HG02884 (cell line): ENCODE measurements around the gene RAB31.
"Not testable (repeated sequence)": the region's sequence is repeated elsewhere in the genome, so short reads cannot be mapped to it uniquely, and the experiment has no call there.

Source experiments
- ATAC-seq: cut with Tn5 transposase; IDR thresholded peaks from one replicate; pipeline ENCODE4 v1.9.1; 2021; ENCODE audit warnings: mild to moderate bottlenecking, moderate library complexity; ENCODE audit not compliant: unreplicated experiment

The RAB31 gene

DNA sequence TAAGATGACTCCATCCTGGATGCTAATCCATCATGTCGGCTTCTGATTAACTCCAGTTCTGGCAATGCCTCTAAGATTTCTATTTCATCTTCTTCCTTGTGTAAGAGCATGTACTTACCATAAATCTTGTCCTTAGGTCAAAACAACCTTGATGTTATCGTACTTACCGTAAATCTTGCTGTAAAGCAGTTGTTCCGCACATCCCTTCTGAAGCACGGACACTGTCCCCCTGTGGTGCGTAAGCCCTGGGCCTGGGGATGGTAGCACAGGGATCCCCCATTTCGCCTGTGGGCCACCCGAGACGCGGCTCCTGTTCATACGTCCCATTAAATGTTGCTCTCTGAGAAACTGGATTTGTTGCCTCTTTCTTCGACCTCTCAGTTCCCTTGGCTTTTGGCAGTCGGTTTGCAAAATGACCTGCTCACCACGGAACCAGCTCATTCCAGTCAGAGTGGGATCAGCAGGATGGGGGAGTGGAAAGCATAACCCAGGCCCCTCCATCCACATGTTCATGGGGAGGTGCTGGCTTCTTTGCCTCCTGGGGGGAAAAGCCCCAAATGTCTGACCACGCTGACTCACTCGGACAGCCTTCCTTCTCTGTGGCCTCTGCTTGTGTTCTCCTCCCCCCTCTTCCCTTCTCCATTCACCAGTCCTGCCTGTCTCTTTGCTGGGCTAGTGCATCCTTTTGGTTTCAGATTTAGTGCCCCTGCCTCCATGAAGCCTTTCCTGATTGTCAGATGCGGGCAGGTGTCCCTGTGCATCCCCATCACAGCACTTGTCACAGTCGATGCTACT, 49.9 kb downstream of the RAB31 start:
- no peak for ATAC-seq

DNA sequence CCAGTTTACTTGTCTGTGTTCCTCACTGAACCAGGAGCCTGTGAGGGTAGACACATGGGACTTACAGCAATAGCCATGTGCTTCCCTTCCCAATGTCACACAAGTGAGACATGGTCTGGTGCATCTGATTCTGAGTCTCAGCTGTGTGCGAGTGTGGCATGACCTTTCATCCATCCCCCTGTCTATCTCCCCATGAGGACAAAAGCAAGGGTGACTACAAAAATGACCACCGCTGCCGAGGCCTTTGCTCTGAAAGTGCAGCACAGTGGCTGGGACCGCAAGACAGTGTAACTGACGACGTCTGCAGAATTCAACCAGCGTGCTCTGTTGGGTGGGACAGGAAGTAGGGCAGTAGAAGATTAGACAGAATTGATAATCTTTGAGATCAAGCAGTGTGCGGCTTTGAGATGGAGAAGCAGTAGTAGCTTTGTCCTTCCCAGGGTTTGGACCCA, 50.5 kb downstream of the RAB31 start:
- ATAC-seq = no peak

DNA sequence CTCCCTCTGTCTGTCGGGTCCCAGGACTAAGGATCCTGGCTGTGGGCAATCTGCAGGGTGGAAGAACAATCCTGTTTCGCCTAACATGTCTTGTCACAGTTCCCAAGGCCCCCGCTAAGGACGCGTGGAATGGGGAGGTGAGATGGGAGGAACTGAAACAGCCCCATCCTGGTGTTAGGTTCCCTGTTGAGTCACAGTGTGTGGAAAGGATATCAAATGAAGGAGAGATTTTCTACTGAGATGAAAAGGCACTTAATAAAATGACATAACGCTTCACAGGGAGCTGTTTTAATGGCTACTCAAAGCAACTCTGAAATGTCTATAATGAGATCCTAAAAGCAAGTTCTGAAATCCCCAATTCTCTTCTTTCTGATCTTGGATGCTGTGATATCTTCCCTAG, 52.5 kb downstream of the RAB31 start:
- ATAC-seq = no peak

DNA sequence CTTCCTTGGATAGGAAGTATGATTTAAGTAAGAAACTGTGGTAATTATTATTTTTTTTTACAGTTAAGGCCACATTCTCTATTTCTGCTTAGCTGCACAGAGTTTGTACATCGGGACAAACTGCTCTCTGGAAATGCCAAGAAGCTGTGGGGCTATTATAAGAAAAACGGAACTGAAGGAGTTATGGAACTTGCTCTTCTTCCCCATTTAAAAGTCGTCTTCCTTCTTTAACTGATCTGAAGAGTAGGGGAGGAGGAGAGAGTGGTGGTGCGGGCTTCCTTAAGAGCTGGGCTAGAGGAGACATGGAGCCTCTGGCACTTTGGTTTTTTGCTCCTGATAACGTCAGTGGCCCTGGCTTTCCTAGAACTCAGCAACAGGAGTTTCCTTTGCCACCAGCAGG, 54.4 kb downstream of the RAB31 start:
- ATAC-seq = no peak

DNA sequence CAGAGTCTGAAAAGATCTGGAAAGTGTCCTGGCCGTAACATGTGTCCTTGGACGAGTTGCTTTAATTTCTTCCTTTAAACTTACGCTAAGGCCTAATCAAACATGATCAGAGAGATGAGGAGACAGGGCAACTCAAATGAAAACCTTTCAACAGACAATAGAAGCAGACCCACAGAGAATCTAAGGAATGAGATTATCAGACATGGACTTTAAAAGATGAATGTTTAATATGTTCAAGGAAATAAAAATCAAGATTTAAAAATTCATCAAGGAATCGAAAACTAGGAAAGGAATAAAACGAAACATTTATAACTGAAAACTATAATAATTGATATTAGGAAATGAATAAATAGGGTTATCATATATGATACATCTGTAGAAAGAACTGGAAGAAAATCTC, 55.1 kb downstream of the RAB31 start:
- no peak for ATAC-seq

DNA sequence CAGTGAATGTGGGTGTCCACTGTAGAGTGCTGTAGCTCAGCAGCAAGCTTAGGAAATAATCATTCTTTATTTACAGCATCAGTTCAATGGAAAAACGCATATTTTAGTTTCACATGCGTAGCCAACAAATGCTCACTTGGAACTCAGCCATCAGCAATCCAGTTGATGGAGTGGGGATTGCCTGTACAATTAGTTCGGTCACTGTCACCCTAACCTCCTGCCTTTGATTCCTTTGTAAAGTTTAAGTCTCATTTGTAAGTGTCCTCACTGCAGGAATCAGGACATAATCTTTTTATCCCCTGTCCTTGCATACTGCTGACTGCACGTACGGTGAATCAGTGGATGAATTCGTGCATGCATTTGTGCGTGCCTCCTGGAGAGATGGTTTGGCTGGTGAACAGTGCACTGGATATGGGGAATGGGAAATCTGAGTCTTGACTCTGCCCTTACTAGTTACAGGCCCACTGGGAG, 55.9 kb downstream of the RAB31 start:
- ATAC-seq = no peak

DNA sequence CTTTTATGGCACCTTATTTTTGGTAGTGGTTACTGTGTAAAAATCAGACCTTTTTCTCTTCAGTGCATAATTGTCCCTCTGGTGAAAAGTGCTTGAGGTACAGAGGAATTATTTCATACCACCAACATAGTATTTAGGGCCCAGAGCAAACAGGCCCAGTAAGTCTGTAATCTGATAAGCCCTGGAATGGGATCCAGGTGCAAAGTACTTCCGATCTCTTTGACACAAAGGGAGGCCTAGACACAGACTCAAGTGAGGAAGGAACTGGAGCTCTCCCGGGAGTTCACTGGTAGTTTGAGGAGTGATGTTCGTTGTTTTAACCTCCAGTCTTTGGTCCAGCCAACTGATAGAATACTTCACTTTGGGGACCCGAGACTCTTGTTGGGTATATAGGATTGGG, 57.4 kb downstream of the RAB31 start:
- ATAC-seq = no peak

DNA sequence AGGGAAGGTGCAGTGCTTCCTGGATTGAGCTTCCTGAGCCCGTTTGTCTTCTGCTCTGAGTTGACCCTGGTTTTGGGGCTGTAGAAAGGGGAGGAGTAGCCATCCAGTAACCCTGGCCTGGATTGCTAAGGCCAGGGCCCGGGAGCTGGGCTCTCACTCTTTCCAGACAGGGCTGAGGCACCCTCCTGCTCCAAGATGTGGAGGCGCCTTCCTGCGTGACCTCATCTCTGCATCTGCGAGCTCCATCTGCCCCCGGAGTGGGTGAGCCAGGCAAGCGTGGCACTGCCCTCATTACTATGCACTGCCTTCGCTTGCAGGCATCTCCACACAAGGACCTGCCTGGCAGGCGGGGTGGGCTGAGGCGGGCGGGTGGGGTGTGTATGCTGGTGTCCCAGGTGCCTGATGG, 58.0 kb downstream of the RAB31 start:
- ATAC-seq = no peak

DNA sequence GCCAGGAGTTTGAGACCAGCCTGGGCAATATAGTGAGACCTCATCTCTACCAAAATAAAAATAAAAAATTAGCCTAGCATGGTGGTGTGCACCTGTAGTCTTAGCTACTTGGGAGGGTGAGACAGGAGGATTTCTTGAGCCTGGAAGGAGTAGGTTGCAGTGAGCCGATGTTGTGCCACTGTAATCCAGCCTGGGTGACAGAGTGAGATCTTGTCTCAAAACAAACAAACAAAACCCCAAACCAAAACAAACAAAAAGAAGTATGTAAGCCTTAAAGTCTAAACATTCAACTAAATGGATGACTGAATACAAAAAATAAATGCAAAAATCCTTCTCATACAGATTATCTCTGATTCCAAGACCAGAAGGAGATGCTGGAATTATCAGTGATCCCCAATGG, 58.6 kb downstream of the RAB31 start:
- no peak for ATAC-seq

DNA sequence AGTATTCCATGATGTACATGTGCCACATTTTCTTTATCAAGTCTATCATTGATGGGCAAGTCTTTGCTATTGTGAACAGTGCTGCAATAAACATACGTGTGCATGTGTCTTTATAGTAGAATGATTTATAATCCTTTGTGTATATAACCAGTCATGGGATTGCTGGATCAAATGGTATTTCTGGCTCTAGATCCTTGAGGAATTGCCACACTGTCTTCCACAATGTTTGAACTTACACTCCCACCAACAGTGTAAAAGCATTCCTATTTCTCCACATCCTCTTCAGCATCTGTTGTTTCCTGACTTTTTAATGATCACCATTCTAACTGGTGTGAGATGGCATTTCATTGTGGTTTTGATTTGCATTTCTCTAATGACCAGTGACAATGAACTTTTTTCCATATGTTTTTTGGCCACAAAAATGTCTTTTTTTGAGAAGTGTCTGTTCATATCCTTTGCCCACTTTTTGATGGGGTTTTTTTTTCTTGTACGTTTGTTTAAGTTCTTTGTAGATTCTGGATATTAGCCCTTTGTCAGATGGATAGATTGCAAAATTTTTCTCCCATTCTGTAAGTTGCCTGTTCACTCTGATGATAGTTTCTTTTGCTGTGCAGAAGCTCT, 60.1 kb downstream of the RAB31 start:
- not testable (repeated sequence) for ATAC-seq

DNA sequence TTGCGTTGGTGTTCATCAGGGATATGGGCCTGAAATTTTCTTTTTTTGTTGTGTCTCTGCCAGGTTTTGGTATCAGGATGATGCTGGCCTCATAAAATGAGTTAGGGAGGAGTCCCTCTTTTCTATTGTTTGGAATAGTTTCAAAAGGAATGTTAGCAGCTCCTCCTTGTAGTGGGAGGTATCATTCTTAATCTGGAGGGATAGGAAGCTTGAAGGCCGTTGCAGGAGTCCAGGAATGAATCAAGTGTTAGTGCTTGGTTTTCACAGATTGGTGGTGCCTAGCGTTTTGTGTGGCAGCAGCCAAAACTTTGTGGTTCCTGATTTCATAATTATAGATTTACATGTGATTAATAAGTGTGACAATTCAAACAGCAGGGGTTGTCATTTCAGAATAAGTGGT, 62.0 kb downstream of the RAB31 start:
- ATAC-seq = not testable (repeated sequence)

DNA sequence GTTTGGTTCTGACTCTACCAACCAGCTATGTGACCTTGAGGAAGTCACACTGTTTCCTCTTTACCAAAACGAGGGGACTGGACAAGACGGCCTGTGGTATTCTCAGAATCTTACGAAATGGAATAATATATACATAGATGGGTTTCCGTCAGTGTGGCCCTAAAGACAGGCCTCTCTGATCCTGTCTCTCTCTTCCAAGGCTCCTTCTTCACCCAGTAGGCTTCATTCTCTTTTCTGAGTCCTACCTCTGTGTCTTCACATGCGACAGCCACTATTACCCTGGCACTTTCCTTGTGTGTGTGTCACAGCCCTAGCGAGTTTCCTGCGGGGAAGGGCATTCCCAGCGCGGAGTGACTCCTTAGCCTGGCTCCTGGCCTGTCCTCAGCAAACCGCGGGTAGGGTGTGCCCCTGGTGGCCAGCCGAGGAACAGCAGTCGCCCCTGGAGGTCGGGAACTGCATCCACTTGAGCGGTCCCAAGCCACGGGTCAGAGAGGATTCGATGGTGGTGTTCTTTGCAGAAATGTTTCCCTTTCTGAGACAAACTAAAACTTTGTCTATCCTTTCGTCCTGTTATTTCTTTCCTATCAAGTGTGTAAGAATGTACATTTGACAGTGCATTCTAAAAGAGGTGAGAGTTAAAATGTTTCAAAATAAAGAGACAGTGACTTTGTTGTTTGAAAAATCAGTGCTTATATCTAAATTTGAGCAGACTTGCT, 63.3 kb downstream of the RAB31 start:
- ATAC-seq = peak; percentile 69

DNA sequence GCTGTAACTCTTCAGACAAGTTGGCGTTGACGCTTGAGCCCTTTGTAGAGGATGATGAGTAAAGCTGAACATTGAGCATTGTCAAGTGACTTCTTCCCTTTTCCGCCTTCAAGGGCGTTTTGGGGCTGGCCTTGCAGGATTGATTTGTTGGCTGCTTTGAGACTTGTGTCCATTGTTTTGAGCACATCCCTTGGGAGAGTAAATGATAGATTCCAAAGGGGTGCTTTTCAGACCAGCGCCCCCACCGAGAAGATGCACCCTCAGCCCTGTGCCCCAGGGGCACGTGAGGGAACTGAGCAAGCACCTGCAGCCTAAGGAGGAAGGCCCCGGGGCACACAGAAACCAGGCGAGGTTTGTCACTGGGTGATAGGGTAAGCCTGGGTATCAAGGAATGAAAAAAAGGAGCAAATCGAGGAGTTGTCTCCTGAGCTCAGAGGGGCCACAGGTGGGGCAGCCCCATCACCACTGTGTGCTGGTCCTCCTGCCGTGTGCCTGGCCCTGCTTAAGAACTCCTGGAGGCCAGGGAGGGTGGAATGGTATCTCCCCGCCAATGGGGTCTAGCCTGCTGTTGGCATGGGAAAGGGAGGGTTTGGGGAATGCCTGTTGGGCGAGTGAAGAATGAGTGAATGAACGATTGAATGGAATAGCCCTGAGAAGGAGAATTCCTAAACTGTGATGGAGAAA, 64.0 kb downstream of the RAB31 start:
- ATAC-seq = no peak

DNA sequence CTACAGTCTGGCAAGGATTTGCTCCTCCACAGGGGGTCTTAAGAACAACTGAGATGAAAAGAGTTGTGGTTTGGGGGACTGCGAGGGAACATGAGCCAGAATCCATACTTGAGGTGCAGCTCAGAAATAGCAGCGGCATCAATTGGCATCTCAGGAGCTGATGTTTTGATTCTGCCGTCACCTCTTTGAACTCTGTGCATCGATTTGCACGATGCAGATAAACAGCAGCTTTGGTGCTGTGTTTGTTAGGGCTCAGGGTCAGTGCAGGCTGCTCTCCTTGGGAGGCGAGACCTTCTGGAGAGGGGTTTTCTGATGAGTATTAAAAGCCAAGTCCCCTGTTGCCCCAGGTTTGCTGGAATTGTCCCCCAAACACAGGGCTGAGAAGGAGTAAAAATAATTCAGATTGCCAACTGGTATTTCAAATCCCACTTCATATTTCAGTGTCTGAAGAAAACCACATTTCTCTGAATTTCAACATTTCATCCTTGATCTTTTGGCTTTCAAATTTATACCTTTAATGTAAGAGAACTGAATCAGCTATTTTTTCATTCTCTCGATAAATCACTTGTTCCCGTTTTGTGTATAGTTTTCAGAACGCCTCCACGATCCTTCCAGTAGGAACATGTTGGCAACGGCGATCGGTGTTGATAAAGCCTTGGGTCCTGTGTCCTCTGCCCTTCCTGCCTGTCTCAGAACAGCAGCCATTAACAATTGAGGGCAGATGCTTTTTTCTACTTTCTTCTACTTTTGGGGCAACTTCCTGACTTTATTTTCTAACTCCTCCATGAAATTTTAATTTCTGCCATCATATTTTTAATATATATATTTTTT, 65.0 kb downstream of the RAB31 start:
- no peak for ATAC-seq

DNA sequence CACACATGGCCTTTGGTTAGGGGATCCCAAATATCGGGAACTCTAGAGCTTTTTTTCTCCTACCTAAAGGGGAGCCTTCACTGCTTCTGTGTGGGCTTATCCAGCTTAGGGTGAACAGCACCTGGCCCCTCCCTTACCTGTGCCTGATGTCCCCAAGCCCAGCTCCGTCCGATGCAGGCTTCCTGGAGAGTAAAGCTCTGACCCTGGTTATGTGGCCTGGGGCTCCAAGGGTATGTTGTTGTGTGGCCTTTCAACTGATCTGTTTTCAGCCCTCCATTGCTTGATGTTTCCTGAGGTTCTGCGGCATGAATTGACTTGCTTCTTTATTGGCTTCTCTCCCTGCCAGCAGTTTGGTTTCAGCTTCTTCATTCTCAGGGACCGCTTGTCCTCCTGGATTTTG, 66.0 kb downstream of the RAB31 start:
- no peak for ATAC-seq

DNA sequence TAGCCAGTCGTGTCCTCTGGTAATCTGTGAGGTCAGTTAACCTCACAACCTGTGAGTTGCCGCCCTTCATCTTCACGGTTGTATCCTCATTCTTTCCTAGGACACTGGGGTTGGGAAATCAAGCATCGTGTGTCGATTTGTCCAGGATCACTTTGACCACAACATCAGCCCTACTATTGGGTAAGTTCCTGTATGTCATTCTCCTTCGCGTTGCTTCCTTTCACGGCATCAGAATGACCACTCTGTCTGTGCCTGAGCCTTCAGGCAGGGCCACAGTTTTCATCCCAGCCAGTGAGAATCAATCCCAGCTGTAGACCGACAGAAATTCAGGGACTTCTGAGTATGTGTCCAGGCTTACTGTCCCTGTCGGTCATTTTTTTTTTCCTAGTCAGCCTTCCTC, 67.1 kb downstream of the RAB31 start:
- ATAC-seq = no peak

DNA sequence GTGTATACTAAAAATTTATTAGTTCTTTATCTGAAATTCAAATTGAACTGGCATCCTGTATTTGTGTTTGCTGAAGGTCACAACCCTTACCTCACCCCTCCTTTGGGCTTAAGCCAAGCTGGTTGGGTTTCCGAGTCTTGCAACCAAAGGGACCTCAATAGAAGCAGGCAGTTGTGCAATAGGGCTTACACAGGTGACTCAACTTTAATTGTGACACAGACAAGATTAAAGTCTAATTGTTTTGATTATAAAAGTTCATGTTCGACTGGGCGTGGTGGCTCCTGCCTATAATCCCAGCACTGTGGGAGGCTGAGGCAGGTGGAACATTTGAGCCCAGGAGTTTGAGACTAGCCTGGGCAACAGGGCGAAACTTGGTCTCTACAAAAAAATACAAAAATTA, 71.5 kb downstream of the RAB31 start:
- ATAC-seq = no peak

DNA sequence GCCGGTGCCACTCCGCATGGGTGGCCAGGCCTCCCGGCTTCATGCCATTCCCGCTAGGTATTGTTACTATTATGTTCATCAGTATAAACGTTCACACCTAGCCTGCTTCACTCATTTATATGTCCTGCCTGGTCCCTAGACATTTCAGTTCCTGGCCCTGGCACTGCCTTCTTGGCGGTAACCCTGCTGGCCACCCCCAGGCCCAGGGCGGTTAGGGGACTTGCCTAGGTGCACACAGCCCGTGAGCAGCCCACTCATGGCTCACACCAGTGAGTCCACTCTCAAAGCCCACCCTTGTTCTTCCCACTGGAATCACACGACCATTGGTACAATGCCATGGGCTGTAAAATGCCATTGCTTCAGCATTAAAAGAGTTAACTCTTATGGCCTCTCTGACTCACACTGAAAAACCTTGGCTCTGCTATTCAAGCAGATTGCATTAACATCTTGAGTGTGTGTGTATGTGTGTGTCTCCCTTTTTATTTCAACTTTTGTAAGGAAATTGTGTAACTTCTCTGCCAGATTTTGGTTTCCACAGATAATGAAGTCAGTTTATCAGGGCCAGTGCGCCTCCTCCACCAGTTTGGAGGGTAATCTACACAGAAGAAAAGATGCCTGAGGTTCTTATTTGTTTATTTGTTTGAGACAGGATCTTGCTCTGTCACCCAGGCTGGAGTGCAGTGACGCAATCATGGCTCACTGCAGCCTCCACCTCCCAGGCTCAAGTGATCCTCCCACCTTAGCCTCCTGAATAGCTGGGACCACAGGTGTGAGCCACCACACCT, 74.2 kb downstream of the RAB31 start:
- no peak for ATAC-seq

DNA sequence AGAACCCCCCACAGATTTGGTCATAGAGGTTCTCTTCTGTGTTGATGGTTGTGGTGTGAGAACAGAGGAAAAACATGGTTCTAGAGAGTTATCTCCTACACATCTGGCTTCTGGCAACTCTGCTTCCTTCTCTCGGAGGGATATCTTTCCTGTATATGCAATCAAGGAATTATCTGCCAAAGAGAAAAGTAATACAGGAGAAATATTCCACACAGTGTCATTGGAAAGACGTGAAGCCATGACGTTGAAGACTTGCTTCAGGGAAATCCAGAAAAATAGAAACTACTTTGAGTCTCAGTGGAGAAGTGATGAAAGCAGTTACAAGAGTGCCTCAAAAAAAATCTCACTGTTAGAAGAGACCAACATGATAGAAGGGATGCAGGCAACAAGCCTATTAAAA, 78.5 kb downstream of the RAB31 start:
- no peak for ATAC-seq

DNA sequence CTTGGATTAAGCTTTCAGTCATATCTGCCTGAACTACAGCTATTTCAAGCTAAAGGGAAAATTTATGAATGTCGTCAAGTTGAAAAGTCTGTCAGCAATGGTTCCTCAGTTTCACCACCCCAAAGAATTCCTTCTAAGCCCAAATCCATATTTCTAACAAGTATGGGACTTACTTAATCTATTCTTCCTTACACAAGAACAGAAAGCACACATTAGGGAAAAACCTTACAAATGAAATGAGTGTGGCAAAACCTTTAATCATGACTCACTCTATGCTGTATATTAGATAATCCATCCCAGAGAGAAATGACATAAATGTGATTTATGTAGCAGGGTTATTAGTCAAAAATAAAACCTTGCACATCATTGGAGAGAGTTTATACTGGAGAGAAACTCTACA, 78.9 kb downstream of the RAB31 start:
- no peak for ATAC-seq
